ENCODE results near the gene RIT2. TPM values are rescaled to one million over a fixed set of nuclear protein-coding genes. Genes with fewer than 3 reads are reported as not detected.
A peak's percentile ranks its signal among the peaks of the same experiment; 100 is the strongest.

RIT2 gene
- 2.1 and 5.1 TPM in 2 replicates for total RNA-seq (2014; rRNA removed; shearing (Covaris generic))

GRCh38 chr18:43115076-43115921 is at the start of gene RIT2:
RIT2 (minus strand) TSS chr18:43115685.
- DNase-seq (ENCODE audit: low spot score): no peak

DNA sequence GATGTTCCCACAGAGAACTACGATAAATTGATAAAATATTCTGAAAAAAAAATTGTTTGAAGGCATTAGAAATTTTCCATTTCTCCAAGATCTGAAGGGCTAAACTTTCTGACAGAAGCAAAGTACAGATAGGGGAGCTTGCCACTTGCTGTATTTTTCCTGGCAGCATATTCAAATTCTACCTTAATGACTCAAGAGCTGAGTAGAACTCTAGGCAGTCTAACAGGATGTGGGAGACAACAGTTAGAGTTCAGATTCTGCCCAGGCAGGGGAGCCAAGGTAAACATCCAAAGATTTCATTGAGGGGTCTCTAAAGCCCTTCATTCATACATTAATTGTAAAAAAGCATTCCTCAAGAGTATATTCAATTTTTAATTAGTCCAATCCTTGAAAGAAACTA is 46.0 kb upstream of the RIT2 start:
- DNase-seq (ENCODE audit: low spot score): no peak

- no peak for DNase-seq (ENCODE audit: low spot score)
These were observed 45.0 kb upstream of the RIT2 start for GRCh38 chr18:43160509-43160908.

- no peak for DNase-seq (ENCODE audit: low spot score)
These were observed 44.4 kb upstream of the RIT2 start for GRCh38 chr18:43159926-43160325.

DNA sequence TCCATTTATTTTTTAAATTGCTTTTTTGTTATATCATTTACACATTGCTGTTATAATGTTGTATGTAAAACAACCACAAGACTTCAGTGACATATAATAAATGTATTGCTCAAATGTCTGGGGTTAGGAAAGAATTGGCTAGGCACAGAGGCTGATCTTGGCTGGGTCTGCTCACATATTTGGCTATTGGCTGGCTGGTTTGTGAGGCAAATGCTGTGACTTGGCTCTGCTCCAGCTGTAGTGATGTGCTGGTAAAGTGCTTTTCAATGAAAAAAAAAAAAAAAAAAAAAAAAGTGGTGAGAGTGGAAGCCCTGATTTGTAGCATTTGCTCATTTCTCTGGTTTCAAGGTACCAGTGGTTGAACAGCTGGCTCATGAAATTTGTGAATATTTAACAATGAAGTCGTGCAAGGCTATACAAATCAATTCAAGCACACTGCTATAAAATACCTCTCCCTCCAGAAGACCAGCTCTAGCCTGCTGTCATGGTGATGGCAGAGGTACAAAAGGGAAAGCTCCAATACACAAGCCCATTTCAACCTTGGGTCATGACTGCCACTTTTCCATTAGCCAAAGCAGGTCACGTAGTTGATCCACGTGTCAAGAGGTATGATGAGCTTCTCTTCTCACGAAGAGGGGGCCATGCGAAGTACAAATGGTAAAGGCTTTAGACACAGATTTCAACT is 43.7 kb upstream of the RIT2 start:
- DNase-seq (ENCODE audit: low spot score): no peak

- no peak for DNase-seq (ENCODE audit: low spot score)
These were observed 42.9 kb upstream of the RIT2 start for GRCh38 chr18:43158381-43158780.

DNA sequence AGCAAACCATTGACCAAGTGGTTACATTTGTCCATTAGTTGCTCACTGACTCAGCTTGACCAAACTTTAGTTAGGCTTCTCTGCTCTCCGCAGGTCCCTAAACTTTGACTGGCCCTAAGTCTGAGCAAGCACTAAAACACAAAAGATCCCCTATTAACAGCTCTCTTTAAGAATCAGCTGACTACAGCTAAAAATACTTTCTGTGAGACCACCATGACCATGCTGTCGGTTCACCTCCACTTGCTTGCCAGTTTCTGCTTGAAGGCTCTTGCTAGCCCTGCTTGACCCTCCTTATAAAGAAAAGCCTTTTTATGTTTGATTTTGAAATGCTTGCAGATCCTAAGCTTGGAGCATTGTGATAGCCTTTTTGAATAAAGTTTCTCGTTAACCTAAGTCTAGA is 40.4 kb upstream of the RIT2 start:
- no peak for DNase-seq (ENCODE audit: low spot score)

- DNase-seq (ENCODE audit: low spot score): no peak
These were observed 32.7 kb upstream of the RIT2 start for GRCh38 chr18:43148231-43148630.

GRCh38 chr18:43141208-43141607 is 25.7 kb upstream of the RIT2 start:
- no peak for DNase-seq (ENCODE audit: low spot score)

- DNase-seq (ENCODE audit: low spot score): no peak
These were observed 23.9 kb upstream of the RIT2 start for GRCh38 chr18:43139288-43139946.

GRCh38 chr18:43134876-43135275 is 19.4 kb upstream of the RIT2 start:
- no peak for DNase-seq (ENCODE audit: low spot score)

GRCh38 chr18:43130716-43131260 is 15.3 kb upstream of the RIT2 start:
- no peak for DNase-seq (ENCODE audit: low spot score)

DNA sequence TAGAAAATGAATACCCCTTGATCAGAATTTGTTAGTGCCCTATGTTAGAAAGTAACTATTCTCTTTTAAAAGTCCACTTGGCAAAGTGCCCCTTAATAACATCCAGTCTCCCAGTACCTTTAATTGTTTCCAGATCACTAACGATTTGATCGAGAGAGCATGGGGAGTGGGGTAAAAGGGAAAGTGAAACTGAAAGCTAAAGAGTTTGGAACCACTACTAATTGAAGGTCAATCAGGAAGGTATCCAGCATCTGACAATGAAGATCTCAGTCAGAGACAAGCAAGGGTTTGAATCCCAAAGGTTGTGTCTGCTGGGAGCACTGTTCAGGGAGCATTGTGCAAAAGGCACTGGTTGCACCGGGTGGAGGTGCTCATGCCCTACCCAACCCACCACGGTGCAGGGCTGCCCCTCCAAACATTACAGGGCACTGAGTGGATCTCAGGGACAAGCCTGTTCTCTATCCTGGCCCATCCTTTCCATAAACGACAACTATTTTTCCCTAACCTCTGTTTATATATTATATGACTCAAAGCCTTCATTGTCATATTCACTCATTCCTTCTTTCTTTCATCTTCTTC is 14.6 kb upstream of the RIT2 start:
- peak; percentile 7 for DNase-seq (ENCODE audit: low spot score)

DNA sequence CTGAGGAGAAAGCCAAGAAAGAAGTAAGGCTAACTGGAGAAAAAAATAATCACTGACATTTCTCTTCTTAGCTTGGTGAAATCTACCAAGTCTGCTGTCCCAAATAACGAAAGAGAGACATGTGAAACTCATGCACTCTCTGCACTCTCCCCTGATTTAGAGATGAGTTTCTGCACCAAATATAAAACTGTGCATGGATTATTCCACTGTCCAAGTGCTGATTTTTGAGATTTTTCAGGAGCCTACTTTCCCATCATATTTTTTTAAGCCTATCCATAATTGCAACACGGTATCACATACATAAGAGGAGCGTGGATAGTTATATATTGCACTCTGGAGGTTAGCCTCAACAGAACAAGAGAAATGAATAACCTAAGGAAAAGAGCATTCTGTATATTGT is 10.0 kb upstream of the RIT2 start:
- no peak for DNase-seq (ENCODE audit: low spot score)

GRCh38 chr18:43122955-43123354 is 7.5 kb upstream of the RIT2 start:
- no peak for DNase-seq (ENCODE audit: low spot score)

GRCh38 chr18:43116699-43117294 is 1.3 kb upstream of the RIT2 start:
- DNase-seq (ENCODE audit: low spot score): no peak

DNA sequence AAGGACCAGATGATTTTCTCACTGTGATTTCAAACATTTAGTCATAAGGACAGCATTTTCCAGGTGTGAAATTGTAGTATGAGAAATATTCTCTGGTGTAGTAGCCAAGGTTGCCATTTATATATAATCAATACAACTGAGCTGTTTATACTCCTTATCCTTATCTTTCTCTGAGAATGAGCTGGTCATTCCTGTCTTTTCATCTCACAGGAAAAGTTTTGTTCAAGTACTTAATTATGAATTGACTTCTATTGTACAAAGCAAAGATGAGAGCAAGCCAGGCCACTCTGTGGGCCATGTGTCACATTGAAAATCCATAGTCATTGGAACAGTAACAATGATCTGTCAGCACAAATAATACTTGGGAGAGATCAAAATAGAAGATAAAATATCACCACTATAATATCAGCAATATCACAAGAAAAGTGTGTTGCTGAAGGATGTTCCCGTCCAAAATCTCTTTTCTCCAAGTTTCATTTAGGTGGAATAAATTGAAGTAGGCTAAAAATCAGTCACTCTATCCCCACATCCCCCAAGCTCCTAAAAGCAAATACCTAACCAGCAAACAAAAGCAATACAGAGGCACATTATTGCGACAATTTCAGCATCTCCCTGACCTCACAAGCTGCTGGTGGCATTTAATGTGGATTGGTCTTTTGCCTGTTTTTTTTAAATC is 2.1 kb downstream of the RIT2 start:
- no peak for DNase-seq (ENCODE audit: low spot score)

DNA sequence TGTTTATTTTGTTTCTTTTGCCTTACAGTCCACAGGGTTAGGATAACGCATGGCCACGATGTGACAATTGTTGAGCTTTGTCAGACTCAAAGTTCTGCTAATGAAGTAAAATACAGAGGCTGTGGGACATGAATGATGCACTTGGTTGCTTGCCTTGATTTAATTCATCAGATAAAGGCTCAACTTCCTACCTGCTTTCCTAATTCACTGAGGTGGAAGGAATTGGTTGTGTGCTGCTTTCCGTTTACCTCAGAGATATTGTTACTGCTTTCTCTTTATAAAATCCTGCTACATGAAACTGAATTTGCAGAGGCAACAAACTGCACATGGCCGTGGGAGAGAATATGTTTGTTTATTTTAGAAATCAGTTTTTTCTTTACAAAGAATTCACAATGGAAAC is 6.6 kb downstream of the RIT2 start:
- no peak for DNase-seq (ENCODE audit: low spot score)

GRCh38 chr18:43108469-43108868 is 7.0 kb downstream of the RIT2 start:
- DNase-seq (ENCODE audit: low spot score): no peak

GRCh38 chr18:43093646-43094045 is 21.8 kb downstream of the RIT2 start:
- no peak for DNase-seq (ENCODE audit: low spot score)

DNA sequence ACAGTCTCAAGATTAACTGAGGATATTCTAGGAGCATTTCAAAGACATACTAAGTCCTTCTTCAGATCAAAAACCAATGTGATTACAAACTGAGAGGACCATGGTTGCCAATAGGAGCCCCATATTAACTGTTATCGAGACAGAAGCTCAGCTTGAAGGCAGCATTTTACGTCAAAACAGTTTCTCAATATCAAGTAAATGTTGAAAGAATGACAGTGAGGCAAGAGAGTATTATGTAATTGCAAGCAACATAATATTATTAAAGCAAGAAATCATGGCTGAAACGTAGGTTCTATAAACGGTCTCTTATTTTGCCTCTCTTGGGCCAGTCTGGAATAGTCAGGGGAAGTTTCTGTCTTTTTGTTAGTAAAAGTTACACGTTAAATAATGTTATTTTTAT is 22.9 kb downstream of the RIT2 start:
- DNase-seq (ENCODE audit: low spot score): no peak
